Stimulated activated CD4-positive, alpha-beta T cell treated with anti-CD3 and anti-CD28 coated beads, TNF-alpha, amount 100 ng/mL, for 24 hours (primary cell): Measurements from ENCODE around the gene MARK2.

Experiments
- DNase-seq, 3 experiments: peaks; one replicate each; pipeline ENCODE4 v3.0.0-alpha.2; 2020; ENCODE audit warnings: low read depth in 3 of 3

MARK2 gene

GRCh38 chr11:63829823-63830489 is 9.0 kb upstream of the MARK2 start:
- DNase-seq: no peak

GRCh38 chr11:63831326-63831725 is 7.6 kb upstream of the MARK2 start:
- DNase-seq: no peak

DNA sequence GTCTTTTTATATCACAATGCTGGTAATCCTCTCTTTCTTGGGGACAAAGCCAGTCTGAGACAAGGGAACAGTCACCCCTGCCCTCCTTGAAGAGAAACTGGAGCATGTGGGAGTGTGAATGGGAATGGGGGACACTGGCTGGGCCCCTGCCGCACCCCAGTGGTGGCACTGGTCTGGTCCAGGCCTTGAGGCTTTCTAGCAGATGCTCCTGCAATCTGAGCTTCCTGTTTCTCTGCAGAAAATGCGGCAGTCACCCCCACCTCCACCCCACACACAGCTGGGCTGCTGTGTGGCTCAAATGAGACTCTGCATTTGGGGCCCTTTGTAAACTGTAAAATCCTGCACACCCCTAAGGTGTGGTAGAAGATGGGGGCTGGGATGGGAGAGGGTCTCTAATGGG is 6.6 kb upstream of the MARK2 start:
- no peak for DNase-seq

GRCh38 chr11:63833048-63833447 is 5.9 kb upstream of the MARK2 start:
- no peak for DNase-seq

- no peak for DNase-seq
These were observed 4.3 kb upstream of the MARK2 start for GRCh38 chr11:63834535-63835157.

GRCh38 chr11:63835158-63835545 is 3.8 kb upstream of the MARK2 start:
- DNase-seq: no peak

GRCh38 chr11:63837027-63837688 is 1.8 kb upstream of the MARK2 start:
- peak; percentile 51 to 69 (median 66) for DNase-seq

DNA sequence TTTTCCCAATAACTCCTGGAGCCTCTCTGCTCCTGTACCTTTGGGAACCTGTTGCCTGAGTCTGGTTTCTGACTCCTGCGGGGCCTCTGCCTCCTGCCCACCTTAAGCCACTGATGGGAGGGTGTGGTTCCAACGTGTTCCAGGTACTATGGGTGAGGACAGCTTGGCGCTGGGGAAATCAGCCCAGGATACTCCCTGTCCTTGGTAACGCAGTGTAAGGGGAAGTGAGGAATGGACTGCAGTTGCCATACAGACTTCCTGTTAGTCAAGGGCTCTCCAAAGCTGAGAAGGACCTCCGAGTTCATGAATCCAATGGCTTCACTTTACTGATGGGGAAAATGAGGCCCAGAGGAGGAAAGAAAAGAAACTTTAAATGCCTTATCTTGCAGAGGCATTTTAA is 1.2 kb upstream of the MARK2 start:
- DNase-seq: no peak

DNA sequence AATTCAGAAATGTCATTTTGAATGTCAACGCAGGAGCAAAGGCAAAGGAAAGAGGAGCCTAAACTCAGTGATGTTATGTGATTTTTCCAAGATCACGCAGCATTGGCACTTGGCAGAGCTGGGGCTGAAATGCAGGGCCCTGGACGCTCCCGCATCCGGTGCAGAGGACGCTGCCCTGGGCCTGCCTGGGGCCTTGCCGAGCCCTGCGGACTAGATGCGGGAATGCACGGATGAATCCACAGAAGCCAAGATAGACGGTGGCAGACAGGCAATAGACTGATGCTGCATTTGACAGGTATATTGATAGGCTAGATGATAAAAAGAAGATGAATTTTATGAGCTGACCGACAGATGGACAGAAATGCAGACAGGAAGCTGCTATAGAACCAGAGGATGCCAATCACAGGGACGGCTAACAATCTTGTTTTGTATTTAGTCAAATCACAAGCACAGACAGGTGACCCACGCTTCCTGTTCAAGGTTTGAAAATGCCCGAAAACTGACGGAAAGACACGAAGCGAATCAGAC is 696 bp upstream of the MARK2 start:
- DNase-seq: no peak

GRCh38 chr11:63839508-63840355 is 822 bp downstream of the MARK2 start:
- peak in 1 of 3 experiments; percentile 26 for DNase-seq

GRCh38 chr11:63840356-63841060 is 1.6 kb downstream of the MARK2 start:
- no peak for DNase-seq

DNA sequence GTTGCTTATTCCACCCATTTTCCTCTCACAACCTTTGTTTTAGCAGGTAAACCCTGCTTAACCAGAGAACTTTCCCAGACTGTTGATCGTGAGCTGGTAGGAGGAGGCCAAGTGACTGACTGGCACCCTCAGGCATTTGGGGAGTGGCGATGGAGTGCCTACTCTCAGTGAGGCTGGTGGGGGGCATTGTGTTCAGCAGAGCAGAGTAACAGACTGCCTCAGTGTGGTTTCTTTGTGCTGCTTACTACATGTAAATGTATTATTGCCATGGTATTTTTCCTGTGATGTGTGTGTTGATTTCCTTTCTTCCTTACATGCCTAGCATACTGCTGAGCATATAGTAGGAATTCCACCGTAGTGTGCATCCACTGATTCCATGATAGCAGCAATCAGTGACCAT is 2.6 kb downstream of the MARK2 start:
- no peak for DNase-seq

DNA sequence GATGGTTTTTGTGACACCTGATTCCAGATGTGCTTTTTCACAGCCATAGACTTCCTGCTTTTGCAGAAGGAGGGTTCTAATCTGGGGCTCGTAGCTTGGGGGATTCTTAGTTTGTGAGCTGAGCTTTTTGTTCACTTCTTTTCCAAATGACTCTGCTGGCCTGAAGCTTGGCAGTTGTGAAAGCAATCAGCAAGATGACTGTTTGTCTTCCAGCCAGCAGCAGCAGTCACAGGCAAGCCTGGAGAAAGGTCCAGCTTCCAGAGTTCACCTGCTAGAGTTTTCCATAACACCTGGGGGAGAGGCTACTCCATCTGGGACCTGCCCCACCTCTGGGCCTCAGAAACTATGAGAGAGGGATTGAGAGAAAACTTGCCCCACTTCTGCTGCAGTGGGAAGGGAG is 4.1 kb downstream of the MARK2 start:
- no peak for DNase-seq

- DNase-seq: no peak
These were observed 5.9 kb downstream of the MARK2 start for GRCh38 chr11:63844836-63845235.

GRCh38 chr11:63845303-63845702 is 6.4 kb downstream of the MARK2 start:
- no peak for DNase-seq

GRCh38 chr11:63845911-63846310 is 7.0 kb downstream of the MARK2 start:
- no peak for DNase-seq

GRCh38 chr11:63846897-63847296 is 8.0 kb downstream of the MARK2 start:
- no peak for DNase-seq

DNA sequence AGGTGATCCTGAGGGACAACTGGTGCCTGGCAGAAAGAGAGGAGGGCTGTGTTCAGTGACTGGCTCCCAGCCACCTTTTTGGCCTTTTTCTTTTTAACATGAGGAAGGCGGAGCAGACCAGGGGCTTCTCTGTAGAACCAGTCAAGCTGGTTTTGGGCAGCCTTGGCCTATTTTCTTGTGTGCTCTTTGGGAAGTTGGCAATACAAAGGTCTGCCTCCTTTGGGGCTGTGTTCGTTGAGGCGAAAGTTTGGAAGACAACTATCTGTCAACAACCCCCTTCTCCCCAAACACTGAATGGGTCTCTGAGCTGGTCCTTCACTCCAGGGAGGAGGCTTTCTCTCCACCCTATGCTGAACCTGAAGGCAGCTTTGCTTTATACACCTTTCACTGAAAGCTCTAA is 8.5 kb downstream of the MARK2 start:
- DNase-seq: no peak

DNA sequence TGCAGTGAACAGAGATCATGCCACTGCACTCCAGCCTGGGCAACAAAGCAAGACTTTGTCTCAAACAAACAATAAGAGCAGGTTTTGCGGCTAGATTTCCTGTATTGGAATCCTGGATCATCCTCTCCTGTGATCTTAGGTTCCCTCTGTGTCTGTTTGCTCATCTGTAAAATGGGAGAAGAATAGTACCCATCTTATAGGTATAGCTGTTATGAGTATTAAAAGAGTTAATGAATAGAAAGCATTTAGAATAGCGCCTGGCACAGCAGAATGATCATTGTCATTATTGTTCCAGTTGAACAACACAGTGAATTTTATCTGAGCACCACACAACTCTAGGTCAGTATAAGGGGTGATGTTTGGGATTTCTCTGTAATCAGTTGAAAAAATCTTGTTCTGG is 10.8 kb downstream of the MARK2 start:
- no peak for DNase-seq

- no peak for DNase-seq
These were observed 12.0 kb downstream of the MARK2 start for GRCh38 chr11:63850920-63851319.

GRCh38 chr11:63851364-63851763 is 12.5 kb downstream of the MARK2 start:
- DNase-seq: no peak
